Tibial nerve (tissue), 3 donors: ENCODE results near the gene TSC22D4.

Source experiments
- POLR2A ChIP-seq, 2 donors: fragments of 450-650 bp; IDR thresholded peaks; one replicate each; pipeline ENCODE4 v1.6.1; 2017; ENCODE audit warnings: antibody characterized with exemption in 2 of 2, mild to moderate bottlenecking in 2 of 2, moderate library complexity in 2 of 2
- TF ChIP-seq, protein P1 (sequence below), 5 experiments: fragments of 200-600 bp in 3 of 5; fragments of 450-650 bp in 2 of 5; sonication (generic) in 3 of 5; IDR thresholded peaks; one replicate each; pipeline ENCODE4 v1.5.1; 2016 to 2019; ENCODE audit warnings: antibody characterized with exemption in 5 of 5, mild to moderate bottlenecking in 3 of 5, moderate library complexity in 2 of 5

DNA sequence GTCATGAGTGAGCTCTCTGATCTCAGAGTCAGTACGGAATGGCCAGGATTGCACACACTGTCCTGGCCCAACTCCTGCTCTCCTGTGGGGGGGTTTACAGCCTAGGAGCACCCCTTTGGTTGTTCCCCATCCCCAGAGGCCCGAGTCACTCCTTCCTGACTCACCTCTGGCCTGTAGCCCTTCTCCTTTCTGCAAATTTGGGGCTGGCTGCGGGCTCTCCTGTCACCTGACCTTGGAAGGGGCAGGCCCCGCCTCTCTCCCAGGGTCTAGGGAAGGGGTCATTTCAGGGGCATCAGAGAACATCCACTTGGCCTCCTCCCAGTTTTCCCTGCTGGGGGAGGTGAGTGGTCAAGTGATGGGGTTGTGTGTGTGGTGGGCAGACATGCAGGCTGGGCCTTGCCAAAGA lies 6.5 kb upstream of the TSC22D4 start:
- no peak for TF ChIP-seq POLR2A (IDR thresholded peaks at IDR 0.05)
- TF ChIP-seq, protein P1, sequence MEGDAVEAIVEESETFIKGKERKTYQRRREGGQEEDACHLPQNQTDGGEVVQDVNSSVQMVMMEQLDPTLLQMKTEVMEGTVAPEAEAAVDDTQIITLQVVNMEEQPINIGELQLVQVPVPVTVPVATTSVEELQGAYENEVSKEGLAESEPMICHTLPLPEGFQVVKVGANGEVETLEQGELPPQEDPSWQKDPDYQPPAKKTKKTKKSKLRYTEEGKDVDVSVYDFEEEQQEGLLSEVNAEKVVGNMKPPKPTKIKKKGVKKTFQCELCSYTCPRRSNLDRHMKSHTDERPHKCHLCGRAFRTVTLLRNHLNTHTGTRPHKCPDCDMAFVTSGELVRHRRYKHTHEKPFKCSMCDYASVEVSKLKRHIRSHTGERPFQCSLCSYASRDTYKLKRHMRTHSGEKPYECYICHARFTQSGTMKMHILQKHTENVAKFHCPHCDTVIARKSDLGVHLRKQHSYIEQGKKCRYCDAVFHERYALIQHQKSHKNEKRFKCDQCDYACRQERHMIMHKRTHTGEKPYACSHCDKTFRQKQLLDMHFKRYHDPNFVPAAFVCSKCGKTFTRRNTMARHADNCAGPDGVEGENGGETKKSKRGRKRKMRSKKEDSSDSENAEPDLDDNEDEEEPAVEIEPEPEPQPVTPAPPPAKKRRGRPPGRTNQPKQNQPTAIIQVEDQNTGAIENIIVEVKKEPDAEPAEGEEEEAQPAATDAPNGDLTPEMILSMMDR (IDR thresholded peaks at IDR 0.05): no peak
